Measurements from ENCODE around the gene SERPINF2.

GRCh38 chr17:1745513-1746020 is 2.9 kb downstream of the SERPINF2 start:
- TF ChIP-seq CTCF (IDR thresholded peaks at IDR 0.05; ENCODE audit: low read length) (no peak), EZH2 (IDR thresholded peaks at IDR 0.05; ENCODE audit: borderline replicate concordance, low read length) (no peak)
